Fibroblast of lung (primary cell): ENCODE results near the gene RIMS1. TPM values are rescaled to one million over a fixed set of nuclear protein-coding genes. Genes with fewer than 3 reads are reported as not detected.
A peak's percentile ranks its signal among the peaks of the same experiment; 100 is the strongest.

Experiments used
- DNase-seq, 2 donors: peaks; one replicate each; pipeline versions ENCODE4 v3.0.0 to v3.0.0-alpha.2; 2010; ENCODE audit warnings: low read depth in 2 of 2
- H2AFZ ChIP-seq: 2 replicates; pipeline ENCODE4 v1.5.1; 2012; ENCODE audit warnings: low read length, control low read depth, inconsistent platforms
- H3K27ac ChIP-seq: 2 replicates; pipeline ENCODE4 v1.5.1; 2011; ENCODE audit warnings: low read length, control low read depth; ENCODE audit not compliant: insufficient read depth
- H3K27me3 ChIP-seq: 2 replicates; pipeline ENCODE4 v1.5.1; 2011; ENCODE audit warnings: mild to moderate bottlenecking, low read length; ENCODE audit not compliant: control insufficient read depth, insufficient read depth
- H3K36me3 ChIP-seq: 2 replicates; pipeline ENCODE4 v1.5.1; 2011; ENCODE audit warnings: low read length; ENCODE audit not compliant: control insufficient read depth, insufficient read depth
- H3K4me1 ChIP-seq: 2 replicates; pipeline ENCODE4 v1.5.1; 2011; ENCODE audit warnings: low read length; ENCODE audit not compliant: control insufficient read depth, insufficient read depth; ENCODE audit errors: extremely low read depth
- H3K4me2 ChIP-seq: 2 replicates; pipeline ENCODE4 v1.5.1; 2011; ENCODE audit warnings: low read length, control low read depth; ENCODE audit not compliant: insufficient read depth; ENCODE audit errors: extremely low read depth
- H3K4me3 ChIP-seq, 4 experiments: fragments of 200-600 bp in 1 of 4; sonication (generic) in 1 of 4; replicated peaks in 1 of 4; 2 replicates each; pipeline ENCODE4 v1.5.1; 2011 to 2016; ENCODE audit warnings: low read length in 4 of 4, low read depth in 3 of 4, mild to moderate bottlenecking in 3 of 4, control low read depth in 2 of 4, inconsistent platforms in 1 of 4, mixed read lengths in 1 of 4; ENCODE audit not compliant: insufficient read depth in 1 of 4; ENCODE audit errors: control extremely low read depth in 1 of 4
- H3K79me2 ChIP-seq: 2 replicates; pipeline ENCODE4 v1.5.1; 2012; ENCODE audit warnings: mild to moderate bottlenecking, low read length, inconsistent platforms; ENCODE audit not compliant: control insufficient read depth, insufficient read depth
- H3K9ac ChIP-seq: 2 replicates; pipeline ENCODE4 v1.5.1; 2011; ENCODE audit warnings: mild to moderate bottlenecking, low read length, control low read depth; ENCODE audit not compliant: insufficient read depth
- H3K9me3 ChIP-seq: 2 replicates; pipeline ENCODE4 v1.5.1; 2012; ENCODE audit warnings: low read depth, low read length; ENCODE audit not compliant: control insufficient read depth, insufficient read depth
- H4K20me1 ChIP-seq: 2 replicates; pipeline ENCODE4 v1.5.1; 2011; ENCODE audit warnings: low read length; ENCODE audit not compliant: control insufficient read depth, insufficient read depth; ENCODE audit errors: extremely low read depth
- CTCF ChIP-seq, 2 donors: IDR thresholded peaks in 1 of 2; conservative IDR thresholded peaks in 1 of 2; 1 replicate in 1 of 2; 2 replicates in 1 of 2; pipeline ENCODE4 v1.5.1; 2011 to 2012; ENCODE audit warnings: low read length in 2 of 2, control low read depth in 1 of 2, inconsistent platforms in 1 of 2, low read depth in 1 of 2, mild to moderate bottlenecking in 1 of 2
- EZH2 ChIP-seq: IDR thresholded peaks from 2 replicates; pipeline ENCODE4 v1.5.1; 2012; ENCODE audit warnings: low read length, control low read depth, mild to moderate bottlenecking; ENCODE audit errors: missing control alignments
- polyA plus RNA-seq, 2 donors: library from polyadenylated mRNA; depleted of rRNA in 1 of 2; stranded (reverse) in 1 of 2; unstranded in 1 of 2; fragments of >200 nt; gene quantifications; 2 replicates each; pipeline ENCODE4 v1.2.1, GENCODE V29; 2011 to 2012; ENCODE audit warnings: missing spikeins in 1 of 2
- total RNA-seq: library from RNA; depleted of rRNA; stranded (reverse); fragments of >200 nt; gene quantifications from 2 replicates; pipeline ENCODE4 v1.2.1, GENCODE V29; 2014

The RIMS1 gene
- total and polyA plus RNA-seq, 2 donors (not counting 1 experiment from before 2014, with no cell fraction given), result 1.1 to 2.3 TPM

GRCh38 chr6:72140795-72141194 lies 254.4 kb downstream of the RIMS1 start:
- Histone ChIP-seq H4K20me1 (no peaks in the 10 kb centered on the region), H2AFZ (no peak overlapping the region)

GRCh38 chr6:72149715-72150114 lies 263.4 kb downstream of the RIMS1 start:
- no peaks in the 10 kb centered on the region for H3K27me3 ChIP-seq
- DNase-seq, result peak in 1 of 2 donors; percentile 25
- no peaks in the 10 kb centered on the region for H3K79me2 ChIP-seq
- no peak overlapping the region for H3K4me2 ChIP-seq
- TF ChIP-seq EZH2 (no peak), CTCF (conservative IDR thresholded peaks at IDR 0.05 in 1 of 2, IDR thresholded peaks at IDR 0.05 in 1 of 2; ENCODE audit: low read depth in 1 of 2, low read length in 2 of 2) (no peak)
- no peak overlapping the region for H3K4me3 ChIP-seq
- no peaks in the 10 kb centered on the region for H3K36me3 ChIP-seq
- no peaks in the 10 kb centered on the region for H3K4me1 ChIP-seq
- H3K9ac ChIP-seq, result no peak overlapping the region
- H3K27ac ChIP-seq, result no peak overlapping the region
- no peak overlapping the region for H2AFZ ChIP-seq
- H4K20me1 ChIP-seq, result no peaks in the 10 kb centered on the region
- H3K9me3 ChIP-seq, result no peaks in the 10 kb centered on the region

More at GRCh38 chr6:72140795-72141194, 254.4 kb downstream of the RIMS1 start:
- no peak overlapping the region for H3K27ac ChIP-seq
- H3K79me2 ChIP-seq, result no peaks in the 10 kb centered on the region
- TF ChIP-seq CTCF (conservative IDR thresholded peaks at IDR 0.05 in 1 of 2, IDR thresholded peaks at IDR 0.05 in 1 of 2; ENCODE audit: low read depth in 1 of 2, low read length in 2 of 2) (no peak), EZH2 (no peak)
- peak in 1 of 2 donors; percentile 33 for DNase-seq
- H3K4me1 ChIP-seq, result peaks cover 2% of the 10 kb centered on the region
- no peaks in the 10 kb centered on the region for H3K9me3 ChIP-seq
- H3K4me2 ChIP-seq, result no peak overlapping the region
- no peak overlapping the region for H3K4me3 ChIP-seq
- no peak overlapping the region for H3K9ac ChIP-seq
- no peaks in the 10 kb centered on the region for H3K27me3 ChIP-seq
- no peaks in the 10 kb centered on the region for H3K36me3 ChIP-seq

GRCh38 chr6:72151742-72152141 lies 265.4 kb downstream of the RIMS1 start:
- TF ChIP-seq EZH2, result no peak
- no peak for TF ChIP-seq CTCF (conservative IDR thresholded peaks at IDR 0.05 in 1 of 2, IDR thresholded peaks at IDR 0.05 in 1 of 2; ENCODE audit: low read depth in 1 of 2, low read length in 2 of 2)
- H3K4me1 ChIP-seq, result no peaks in the 10 kb centered on the region
- H3K9ac ChIP-seq, result no peak overlapping the region
- no peak overlapping the region for H3K4me2 ChIP-seq
- DNase-seq, result no peak
- H3K79me2 ChIP-seq, result no peaks in the 10 kb centered on the region
- no peak overlapping the region for H2AFZ ChIP-seq
- no peaks in the 10 kb centered on the region for H3K27me3 ChIP-seq
- no peaks in the 10 kb centered on the region for H3K36me3 ChIP-seq
- H3K4me3 ChIP-seq, result no peak overlapping the region
- no peak overlapping the region for H3K27ac ChIP-seq
- no peaks in the 10 kb centered on the region for H3K9me3 ChIP-seq
- no peaks in the 10 kb centered on the region for H4K20me1 ChIP-seq
